HG03108 (cell line): ENCODE data around the gene AK1.
"Not testable (repeated sequence)": the region's sequence is repeated elsewhere in the genome, so short reads cannot be mapped to it uniquely, and the experiment has no call there.

Source experiments
- ATAC-seq: cut with Tn5 transposase; IDR thresholded peaks from one replicate; pipeline ENCODE4 v1.9.1; 2021; ENCODE audit warnings: moderate library complexity; ENCODE audit not compliant: unreplicated experiment

Gene AK1

GRCh38 chr9:127852829-127853228 is 24.6 kb downstream of the AK1 start:
- no peak for ATAC-seq

- no peak for ATAC-seq
Observed at GRCh38 chr9:127850286-127850830, 27.1 kb downstream of the AK1 start.

- no peak for ATAC-seq
Observed at GRCh38 chr9:127848756-127849504, 28.5 kb downstream of the AK1 start.

DNA sequence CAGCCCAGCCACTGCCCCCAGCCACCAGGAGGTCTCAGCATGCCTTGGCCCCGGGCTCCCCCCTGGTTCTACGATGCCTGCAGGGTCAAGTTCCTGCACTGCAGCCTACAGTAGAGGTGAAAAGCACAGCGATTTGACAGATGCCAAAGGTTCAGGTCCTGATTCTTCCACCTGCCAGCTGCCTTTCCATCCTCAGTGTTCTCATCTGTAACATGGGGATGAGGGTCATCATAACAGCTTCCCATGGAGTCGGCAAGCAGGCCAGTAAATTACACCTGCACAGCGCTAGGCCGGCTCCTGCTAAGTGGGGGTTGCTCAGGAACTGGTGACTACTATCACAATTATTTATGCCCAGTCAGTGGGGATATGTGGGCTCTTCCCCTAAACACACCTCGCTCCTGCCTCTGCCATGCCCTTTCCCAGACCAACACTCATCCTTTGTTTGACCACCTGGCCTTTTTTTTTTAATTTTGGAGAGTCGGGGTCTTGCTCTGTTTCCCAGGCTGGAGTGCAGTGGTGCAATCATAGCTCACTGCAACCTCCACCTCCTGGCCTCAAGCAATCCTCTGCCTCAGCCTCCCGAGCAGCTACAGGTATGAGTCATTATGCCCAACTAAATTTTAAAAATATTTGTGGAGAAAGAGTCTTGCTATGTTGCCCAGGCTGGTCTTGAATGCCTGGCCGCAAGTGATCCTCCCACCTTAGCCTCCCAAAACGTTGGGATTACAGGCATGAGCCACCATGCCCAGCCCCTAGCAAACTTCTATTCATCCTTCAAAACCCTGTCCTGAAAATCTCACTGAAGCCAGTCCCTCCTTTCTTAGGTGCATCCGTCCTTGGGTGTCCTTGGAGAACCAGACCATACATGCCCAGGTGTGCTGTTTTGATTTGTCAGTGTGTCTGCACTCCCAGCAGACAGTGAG is 29.4 kb downstream of the AK1 start:
- no peak for ATAC-seq

- no peak for ATAC-seq
Observed at GRCh38 chr9:127847178-127847510, 30.3 kb downstream of the AK1 start.

- ATAC-seq, result no peak
Observed at GRCh38 chr9:127846443-127847177, 30.9 kb downstream of the AK1 start.

DNA sequence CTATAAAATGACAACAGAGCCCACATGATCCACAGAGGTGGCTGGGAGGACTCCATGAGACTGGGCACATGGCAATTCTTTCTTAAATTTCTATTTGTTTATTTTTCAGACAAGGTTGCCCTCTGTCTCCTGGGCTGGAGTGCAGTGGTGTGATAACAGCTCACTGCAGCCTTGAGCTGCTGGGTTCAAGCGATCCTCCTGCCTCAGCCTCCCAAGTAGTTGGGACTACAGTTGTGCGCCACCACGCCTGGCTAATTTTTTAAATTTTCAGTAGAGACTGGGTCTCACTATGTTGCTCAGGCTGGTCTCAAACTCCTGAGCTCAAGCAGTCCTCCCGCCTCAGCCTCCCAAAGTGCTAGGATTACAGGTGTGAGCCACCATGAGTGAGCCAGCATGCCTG is 31.9 kb downstream of the AK1 start:
- ATAC-seq, result not testable (repeated sequence)

DNA sequence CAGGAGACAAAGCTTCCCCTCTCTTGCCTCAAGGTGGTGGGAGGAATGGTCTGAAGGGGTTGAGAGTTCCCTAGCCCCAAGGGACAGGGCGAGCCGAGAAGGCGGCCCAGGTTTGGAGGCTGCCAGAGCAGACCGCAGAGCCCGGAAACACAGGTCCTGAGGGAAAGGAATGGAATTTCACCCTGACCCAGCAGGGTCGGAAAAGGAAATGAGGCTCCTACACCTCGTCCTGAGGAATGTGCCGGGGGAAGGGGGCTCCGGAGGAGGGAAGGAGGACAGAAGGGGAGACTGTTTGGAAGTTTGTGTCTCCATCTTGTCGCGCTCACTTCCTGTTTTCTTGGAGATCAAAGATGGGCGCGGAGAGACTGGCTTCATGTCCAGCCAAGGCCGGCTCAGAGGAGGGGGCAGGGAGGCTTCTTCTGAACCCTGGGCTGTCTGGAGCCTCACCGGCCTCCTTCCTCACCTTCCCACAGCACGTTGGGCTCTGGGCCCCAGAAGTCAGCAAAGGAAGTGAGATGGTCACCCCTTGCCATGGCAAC is 32.6 kb downstream of the AK1 start:
- ATAC-seq, result no peak

GRCh38 chr9:127841087-127841835 is 36.2 kb downstream of the AK1 start:
- ATAC-seq, result no peak

- ATAC-seq, result no peak
Observed at GRCh38 chr9:127838375-127839078, 38.9 kb downstream of the AK1 start.

- ATAC-seq, result no peak
Observed at GRCh38 chr9:127837346-127837745, 40.1 kb downstream of the AK1 start.

DNA sequence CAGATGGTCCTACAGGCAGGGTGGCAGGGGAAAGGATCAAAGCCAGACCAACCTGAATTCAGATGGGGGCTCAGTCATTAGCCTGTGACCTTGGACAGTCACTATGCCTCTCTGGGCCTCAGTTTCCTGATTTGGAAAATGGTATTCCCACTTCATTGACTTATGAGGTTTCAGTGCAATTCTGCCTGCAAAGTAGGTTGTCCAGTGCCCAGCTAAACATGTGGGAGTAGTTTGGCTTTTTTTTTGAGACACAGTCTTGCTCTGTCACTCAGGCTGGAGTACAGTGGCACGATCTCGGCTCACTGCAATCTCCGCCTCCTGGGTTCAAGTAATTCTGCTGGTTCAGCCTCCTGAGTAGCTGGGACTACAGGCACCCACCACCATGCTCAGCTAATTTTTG is 40.9 kb downstream of the AK1 start:
- ATAC-seq, result not testable (repeated sequence)

DNA sequence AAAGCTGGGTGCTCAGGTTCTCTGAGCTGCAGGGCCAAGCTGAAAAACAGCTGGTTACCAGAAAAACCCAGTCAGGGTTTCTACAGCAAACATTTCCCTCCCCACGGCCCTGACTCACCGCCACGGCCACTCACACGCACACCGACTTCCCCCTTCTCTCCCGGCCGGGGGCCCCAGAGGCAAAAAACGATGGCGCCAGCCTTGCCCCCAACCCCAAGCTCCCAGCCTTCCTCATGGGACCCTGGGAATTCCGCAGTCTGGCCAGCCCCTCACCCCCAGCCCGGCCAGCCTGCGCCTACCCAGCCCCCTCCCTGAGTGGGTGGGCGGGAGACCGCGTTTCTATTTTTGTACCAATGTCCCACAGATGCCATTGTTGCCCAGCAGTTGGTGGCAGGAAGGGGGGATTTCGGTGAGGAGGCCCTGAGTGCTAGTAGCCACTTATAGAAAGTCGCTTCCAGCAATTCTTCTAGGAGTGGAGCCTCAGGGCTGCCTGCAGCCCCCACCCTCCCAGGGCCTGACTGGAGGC is 41.4 kb downstream of the AK1 start:
- ATAC-seq, result no peak

GRCh38 chr9:127833555-127833954 is 43.9 kb downstream of the AK1 start:
- ATAC-seq, result no peak

- ATAC-seq, result no peak
Observed at GRCh38 chr9:127832248-127832647, 45.2 kb downstream of the AK1 start.

DNA sequence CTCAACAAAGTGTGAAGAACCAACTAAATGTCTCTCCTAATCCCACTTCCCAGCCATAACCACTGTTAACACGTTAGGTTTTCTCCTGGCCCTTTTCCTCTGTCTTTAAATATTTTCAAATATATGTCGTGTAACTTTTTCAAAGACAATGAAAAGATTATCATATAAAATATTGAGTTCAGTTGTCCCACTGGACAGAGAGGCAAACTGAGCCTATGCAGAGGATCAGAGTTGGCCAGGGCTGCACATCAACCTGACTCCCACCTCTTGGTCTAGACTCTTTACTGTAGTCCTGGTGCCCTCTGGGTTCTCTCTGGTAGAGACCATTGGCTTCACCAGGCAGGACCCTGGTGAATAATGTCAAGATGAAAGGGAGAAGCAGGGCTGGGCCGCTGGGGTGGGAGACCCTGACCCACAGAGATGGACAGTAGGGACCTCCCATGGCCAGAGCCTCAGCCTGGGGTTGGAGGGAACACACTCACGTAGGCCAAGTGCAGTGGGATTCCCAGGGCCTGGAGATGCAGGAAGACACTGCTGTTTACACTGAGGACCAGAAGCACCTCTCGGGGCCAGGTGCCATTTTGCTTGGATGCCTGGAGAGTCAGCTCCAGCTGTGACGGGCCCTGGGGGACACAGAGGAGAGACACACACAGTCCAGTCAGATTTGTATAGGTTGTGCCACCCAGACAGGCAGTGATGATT is 48.1 kb downstream of the AK1 start:
- ATAC-seq, result no peak

DNA sequence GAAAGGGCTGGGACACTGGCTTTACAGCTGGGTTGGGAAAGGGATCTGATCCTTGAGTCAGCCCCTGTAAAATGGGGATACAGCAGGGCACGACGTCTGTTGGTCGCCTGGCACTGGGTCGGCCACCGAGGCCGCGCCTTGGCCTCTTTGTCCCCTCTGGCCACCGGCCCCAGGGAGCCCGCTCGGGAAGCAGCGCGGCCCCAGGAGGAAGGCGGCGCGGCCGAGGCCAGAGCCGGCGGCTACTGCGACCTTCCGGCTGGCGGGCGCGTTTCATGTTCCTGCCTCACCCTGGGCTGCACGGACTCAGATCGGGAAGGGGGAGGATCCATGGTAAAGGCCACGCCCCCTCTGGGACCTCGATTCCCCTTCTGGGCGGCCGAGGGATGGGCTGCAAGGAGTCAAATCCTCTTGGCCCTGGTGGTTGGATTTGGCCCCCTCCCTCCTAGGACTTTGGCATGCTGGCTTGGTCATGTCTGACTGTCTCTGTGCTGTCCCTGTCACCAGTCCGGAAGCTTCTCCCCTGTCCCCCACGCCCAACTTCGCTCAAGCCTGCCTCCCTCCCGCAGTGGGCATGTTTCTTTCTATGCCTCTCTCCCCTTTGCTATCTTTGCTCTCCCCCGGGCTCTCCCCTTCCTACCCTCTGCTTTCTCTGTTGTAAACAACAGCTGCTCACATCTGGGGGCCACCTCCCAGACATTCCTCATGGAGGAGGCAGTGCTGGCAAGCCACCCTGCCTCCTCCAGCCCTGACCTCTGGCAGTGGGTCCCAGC is 49.0 kb downstream of the AK1 start:
- no peak for ATAC-seq
